ENCODE results near the gene GON7.
"Not testable (repeated sequence)": the region's sequence is repeated elsewhere in the genome, so short reads cannot be mapped to it uniquely, and the experiment has no call there.

Gene GON7

DNA sequence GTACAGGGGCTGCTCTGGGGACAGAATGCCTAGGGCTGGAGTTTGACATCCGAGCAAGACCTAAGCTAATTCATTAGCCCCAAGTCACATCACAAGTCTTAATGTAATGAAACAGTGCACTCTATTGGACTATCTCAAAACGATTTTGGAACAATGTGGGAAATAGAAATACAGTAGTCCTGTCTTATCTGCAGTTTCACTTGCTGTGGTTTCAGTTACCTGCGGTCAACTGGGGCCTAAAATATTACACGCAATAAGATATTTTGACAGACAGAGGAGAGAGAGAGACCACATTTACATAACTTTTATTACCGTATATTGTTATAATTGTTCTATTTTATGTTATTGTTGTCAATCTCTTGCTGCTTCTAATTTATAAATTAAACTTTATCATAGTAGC is 43.3 kb downstream of the GON7 start:
- H3K9me3 Mint-ChIP-seq, result no peaks in the 10 kb centered on the region
- no peak overlapping the region for H3K27ac Mint-ChIP-seq
- peaks cover 4% of the 10 kb centered on the region for H3K27me3 Mint-ChIP-seq (ENCODE audit: low read depth)
- TF ChIP-seq, protein P1, sequence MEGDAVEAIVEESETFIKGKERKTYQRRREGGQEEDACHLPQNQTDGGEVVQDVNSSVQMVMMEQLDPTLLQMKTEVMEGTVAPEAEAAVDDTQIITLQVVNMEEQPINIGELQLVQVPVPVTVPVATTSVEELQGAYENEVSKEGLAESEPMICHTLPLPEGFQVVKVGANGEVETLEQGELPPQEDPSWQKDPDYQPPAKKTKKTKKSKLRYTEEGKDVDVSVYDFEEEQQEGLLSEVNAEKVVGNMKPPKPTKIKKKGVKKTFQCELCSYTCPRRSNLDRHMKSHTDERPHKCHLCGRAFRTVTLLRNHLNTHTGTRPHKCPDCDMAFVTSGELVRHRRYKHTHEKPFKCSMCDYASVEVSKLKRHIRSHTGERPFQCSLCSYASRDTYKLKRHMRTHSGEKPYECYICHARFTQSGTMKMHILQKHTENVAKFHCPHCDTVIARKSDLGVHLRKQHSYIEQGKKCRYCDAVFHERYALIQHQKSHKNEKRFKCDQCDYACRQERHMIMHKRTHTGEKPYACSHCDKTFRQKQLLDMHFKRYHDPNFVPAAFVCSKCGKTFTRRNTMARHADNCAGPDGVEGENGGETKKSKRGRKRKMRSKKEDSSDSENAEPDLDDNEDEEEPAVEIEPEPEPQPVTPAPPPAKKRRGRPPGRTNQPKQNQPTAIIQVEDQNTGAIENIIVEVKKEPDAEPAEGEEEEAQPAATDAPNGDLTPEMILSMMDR (IDR thresholded peaks at IDR 0.05; ENCODE audit: unreplicated experiment in 3 of 3), result no peak
- no peaks in the 10 kb centered on the region for H3K4me1 Mint-ChIP-seq
- H3K4me3 Mint-ChIP-seq, result no peak overlapping the region
- H3K36me3 Mint-ChIP-seq (ENCODE audit: low read depth), result no peaks in the 10 kb centered on the region

DNA sequence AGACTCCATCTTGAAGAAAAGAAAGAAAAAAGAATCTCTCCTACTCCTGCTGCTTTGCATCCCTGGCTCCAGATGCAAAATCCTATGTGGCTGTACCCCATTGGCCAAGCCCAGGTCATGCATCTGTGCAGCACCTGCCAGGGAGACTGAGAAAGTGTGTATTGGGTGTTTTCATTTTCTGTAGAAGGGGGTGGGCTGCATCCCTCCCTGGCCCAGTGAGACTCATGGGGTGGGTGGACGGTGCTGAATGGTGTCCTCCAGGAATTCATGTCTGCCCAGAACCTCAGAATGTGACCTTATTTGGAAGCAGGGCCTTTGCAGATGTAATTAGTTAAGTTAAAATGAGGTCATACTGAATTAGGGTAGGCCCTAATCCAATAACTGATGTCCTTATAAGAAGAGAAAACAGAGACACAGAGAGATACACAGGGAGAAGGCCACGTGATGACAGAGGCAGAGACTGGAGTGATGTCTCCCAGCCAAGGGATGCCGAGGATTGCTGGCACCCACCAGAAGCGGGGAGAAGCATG is 45.4 kb downstream of the GON7 start:
- Mint-ChIP-seq H3K4me3 (no peak overlapping the region), H3K27ac (no peak overlapping the region), H3K9me3 (no peaks in the 10 kb centered on the region), H3K36me3 (ENCODE audit: low read depth) (no peaks in the 10 kb centered on the region), H3K4me1 (no peaks in the 10 kb centered on the region), H3K27me3 (ENCODE audit: low read depth) (no peaks in the 10 kb centered on the region)
- TF ChIP-seq, protein P1 (IDR thresholded peaks at IDR 0.05; ENCODE audit: unreplicated experiment in 3 of 3), result no peak

- TF ChIP-seq, protein P1 (IDR thresholded peaks at IDR 0.05; ENCODE audit: unreplicated experiment in 3 of 3), result peak; percentile 34 to 50 (median 42)
- Mint-ChIP-seq H3K4me1 (no peaks in the 10 kb centered on the region), H3K4me3 (no peak overlapping the region)
Observed at GRCh38 chr14:93160353-93160801, 46.5 kb downstream of the GON7 start.

GRCh38 chr14:93159625-93160352 is 47.1 kb downstream of the GON7 start:
- H3K4me1 Mint-ChIP-seq; H3K27me3 Mint-ChIP-seq (ENCODE audit: low read depth); H3K36me3 Mint-ChIP-seq (ENCODE audit: low read depth); H3K27ac Mint-ChIP-seq; H3K9me3 Mint-ChIP-seq; H3K4me3 Mint-ChIP-seq: not testable (repeated sequence)

More at GRCh38 chr14:93160353-93160801, 46.5 kb downstream of the GON7 start:
- Mint-ChIP-seq H3K36me3 (ENCODE audit: low read depth) (no peaks in the 10 kb centered on the region), H3K27me3 (ENCODE audit: low read depth) (no peaks in the 10 kb centered on the region), H3K27ac (no peak overlapping the region), H3K9me3 (no peaks in the 10 kb centered on the region)

DNA sequence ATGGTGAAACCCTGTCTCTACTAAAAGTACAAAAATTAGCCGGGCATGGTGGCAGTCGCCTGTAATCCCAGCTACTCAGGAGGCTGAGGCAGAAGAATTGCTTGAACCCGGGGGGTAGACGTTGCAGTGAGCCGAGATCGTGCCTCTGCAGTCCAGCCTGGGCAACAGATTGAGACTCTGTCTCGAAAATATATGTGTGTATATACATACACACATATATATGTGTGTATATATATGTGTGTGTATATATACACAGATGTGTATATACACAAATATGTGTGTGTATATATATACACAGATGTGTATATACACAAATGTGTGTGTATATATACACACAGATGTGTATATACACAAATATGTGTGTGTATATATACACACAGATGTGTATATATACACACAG is 48.5 kb downstream of the GON7 start:
- H3K36me3 Mint-ChIP-seq (ENCODE audit: low read depth); H3K9me3 Mint-ChIP-seq; H3K4me1 Mint-ChIP-seq; H3K4me3 Mint-ChIP-seq; H3K27me3 Mint-ChIP-seq (ENCODE audit: low read depth); H3K27ac Mint-ChIP-seq: not testable (repeated sequence)

DNA sequence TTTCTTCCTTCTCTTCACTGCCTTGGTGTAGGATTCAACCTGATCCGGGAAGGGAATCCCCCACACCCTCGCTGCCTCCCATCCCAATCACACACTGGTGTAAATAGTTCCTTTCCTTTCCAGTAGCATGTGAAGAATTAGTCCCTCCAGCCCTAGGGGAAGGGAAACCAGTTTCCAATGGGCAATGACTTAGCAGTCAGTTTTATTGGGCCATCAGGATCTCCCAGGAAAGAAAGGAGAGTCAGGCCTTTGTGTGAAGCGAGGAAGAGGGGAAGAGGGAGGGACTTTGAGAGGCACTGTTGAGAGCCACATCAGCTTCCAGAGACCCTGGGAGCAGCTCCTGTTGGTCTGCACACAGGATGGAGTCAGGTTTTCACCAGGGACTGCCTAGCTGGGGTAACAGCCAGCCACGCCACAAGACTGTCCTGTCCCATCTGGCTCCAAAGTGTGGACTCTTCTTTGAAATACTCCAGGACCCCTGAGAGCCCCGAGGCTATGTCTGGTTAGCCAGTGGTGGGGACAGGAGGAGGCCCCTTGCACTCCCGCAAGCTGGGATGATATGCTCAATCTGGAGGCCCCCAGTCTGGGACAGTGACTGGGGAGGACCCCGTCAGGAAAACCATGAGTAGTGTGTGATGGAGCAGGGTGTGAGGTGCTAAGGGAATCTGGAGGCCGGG is 50.0 kb downstream of the GON7 start:
- no peaks in the 10 kb centered on the region for H3K4me1 Mint-ChIP-seq
- no peaks in the 10 kb centered on the region for H3K36me3 Mint-ChIP-seq (ENCODE audit: low read depth)
- H3K4me3 Mint-ChIP-seq, result no peak overlapping the region
- H3K9me3 Mint-ChIP-seq, result no peaks in the 10 kb centered on the region
- no peak overlapping the region for H3K27ac Mint-ChIP-seq
- H3K27me3 Mint-ChIP-seq (ENCODE audit: low read depth), result peaks cover 3% of the 10 kb centered on the region
- TF ChIP-seq, protein P1 (IDR thresholded peaks at IDR 0.05; ENCODE audit: unreplicated experiment in 3 of 3), result no peak

Measured in nephron (organoid).